IMR-90 (cell line): Measurements from ENCODE around the gene MRPL51.

Experiments used
- CEBPB ChIP-seq: IDR thresholded peaks from 2 replicates; pipeline ENCODE4 v1.6.1; 2012; ENCODE audit warnings: low read depth, low read length, improper control_type of control experiment
- MAFK ChIP-seq: IDR thresholded peaks from 2 replicates; pipeline ENCODE4 v1.6.1; 2012; ENCODE audit warnings: low read depth, low read length, improper control_type of control experiment
- NFE2L2 ChIP-seq: fragments of 150-350 bp; IDR thresholded peaks from 2 replicates; pipeline ENCODE4 v1.6.1; 2016; ENCODE audit warnings: low read depth, mild to moderate bottlenecking, low read length
- POLR2A ChIP-seq: IDR thresholded peaks from 2 replicates; pipeline ENCODE4 v1.6.1; 2012; ENCODE audit warnings: mild to moderate bottlenecking, low read depth, low read length
- RCOR1 ChIP-seq: IDR thresholded peaks from 2 replicates; pipeline ENCODE4 v1.6.1; 2012; ENCODE audit warnings: mild to moderate bottlenecking, low read length, improper control_type of control experiment; ENCODE audit not compliant: insufficient replicate concordance
- RFX5 ChIP-seq: IDR thresholded peaks from 2 replicates; pipeline ENCODE4 v1.8.0; 2012; ENCODE audit warnings: low read depth, mild to moderate bottlenecking, low read length, moderate library complexity
- TF ChIP-seq, protein P1 (sequence below): conservative IDR thresholded peaks from 2 replicates; pipeline ENCODE4 v1.5.1; 2012; ENCODE audit warnings: mild to moderate bottlenecking, low read depth, low read length, improper control_type of control experiment

GRCh38 chr12:6461401-6462233 lies 31.4 kb downstream of the MRPL51 start:
- TF ChIP-seq RCOR1 (no peak), MAFK (no peak), RFX5 (no peak), POLR2A (no peak), NFE2L2 (no peak), CEBPB (no peak)
- TF ChIP-seq, protein P1, sequence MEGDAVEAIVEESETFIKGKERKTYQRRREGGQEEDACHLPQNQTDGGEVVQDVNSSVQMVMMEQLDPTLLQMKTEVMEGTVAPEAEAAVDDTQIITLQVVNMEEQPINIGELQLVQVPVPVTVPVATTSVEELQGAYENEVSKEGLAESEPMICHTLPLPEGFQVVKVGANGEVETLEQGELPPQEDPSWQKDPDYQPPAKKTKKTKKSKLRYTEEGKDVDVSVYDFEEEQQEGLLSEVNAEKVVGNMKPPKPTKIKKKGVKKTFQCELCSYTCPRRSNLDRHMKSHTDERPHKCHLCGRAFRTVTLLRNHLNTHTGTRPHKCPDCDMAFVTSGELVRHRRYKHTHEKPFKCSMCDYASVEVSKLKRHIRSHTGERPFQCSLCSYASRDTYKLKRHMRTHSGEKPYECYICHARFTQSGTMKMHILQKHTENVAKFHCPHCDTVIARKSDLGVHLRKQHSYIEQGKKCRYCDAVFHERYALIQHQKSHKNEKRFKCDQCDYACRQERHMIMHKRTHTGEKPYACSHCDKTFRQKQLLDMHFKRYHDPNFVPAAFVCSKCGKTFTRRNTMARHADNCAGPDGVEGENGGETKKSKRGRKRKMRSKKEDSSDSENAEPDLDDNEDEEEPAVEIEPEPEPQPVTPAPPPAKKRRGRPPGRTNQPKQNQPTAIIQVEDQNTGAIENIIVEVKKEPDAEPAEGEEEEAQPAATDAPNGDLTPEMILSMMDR: no peak
